PC-9 (cell line): ENCODE results near the gene SLC15A1.

Experiments used
- EZH2 ChIP-seq: fragments of 200-600 bp; sonication (generic); IDR thresholded peaks from 2 replicates; pipeline ENCODE4 v1.8.0; 2017; ENCODE audit warnings: antibody characterized with exemption, low read depth
- TF ChIP-seq, protein P1 (sequence below): fragments of 200-600 bp; sonication (generic); conservative IDR thresholded peaks from 2 replicates; pipeline ENCODE4 v1.6.1; 2017; ENCODE audit warnings: mixed run types, antibody characterized with exemption, mild to moderate bottlenecking, moderate library complexity

DNA sequence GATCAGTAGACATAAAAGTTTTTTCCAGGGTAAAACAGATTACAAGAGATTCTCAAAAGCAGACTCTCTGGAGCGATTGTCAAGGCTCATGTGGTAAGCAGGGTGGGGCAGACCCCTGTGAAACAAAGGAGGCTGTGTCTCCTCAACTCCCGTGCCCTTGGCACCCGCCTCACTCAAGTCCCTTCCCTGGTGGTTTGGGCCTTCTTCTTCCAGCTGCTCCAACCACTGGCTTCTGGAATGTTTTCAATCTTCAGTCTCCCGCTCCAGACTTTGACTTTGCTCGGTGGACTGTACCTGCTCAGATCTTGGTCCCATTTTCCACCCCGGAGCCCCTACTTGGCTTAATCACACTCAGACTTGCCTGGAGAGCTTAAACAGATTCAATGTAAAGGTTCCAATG is 100.7 kb downstream of the SLC15A1 start:
- TF ChIP-seq, protein P1, sequence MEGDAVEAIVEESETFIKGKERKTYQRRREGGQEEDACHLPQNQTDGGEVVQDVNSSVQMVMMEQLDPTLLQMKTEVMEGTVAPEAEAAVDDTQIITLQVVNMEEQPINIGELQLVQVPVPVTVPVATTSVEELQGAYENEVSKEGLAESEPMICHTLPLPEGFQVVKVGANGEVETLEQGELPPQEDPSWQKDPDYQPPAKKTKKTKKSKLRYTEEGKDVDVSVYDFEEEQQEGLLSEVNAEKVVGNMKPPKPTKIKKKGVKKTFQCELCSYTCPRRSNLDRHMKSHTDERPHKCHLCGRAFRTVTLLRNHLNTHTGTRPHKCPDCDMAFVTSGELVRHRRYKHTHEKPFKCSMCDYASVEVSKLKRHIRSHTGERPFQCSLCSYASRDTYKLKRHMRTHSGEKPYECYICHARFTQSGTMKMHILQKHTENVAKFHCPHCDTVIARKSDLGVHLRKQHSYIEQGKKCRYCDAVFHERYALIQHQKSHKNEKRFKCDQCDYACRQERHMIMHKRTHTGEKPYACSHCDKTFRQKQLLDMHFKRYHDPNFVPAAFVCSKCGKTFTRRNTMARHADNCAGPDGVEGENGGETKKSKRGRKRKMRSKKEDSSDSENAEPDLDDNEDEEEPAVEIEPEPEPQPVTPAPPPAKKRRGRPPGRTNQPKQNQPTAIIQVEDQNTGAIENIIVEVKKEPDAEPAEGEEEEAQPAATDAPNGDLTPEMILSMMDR, result no peak
- TF ChIP-seq EZH2, result no peak
